ENCODE results near the gene SPON1.

GRCh38 chr11:13942971-13943381 lies 19.5 kb upstream of the SPON1 start:
- TF ChIP-seq ZNF274 (IDR thresholded peaks at IDR 0.05; ENCODE audit: low read depth, low read length) (no peak), SUZ12 (IDR thresholded peaks at IDR 0.05; ENCODE audit: extremely low read depth, insufficient read depth, insufficient read length) (no peak), YY1 (IDR thresholded peaks at IDR 0.05; ENCODE audit: insufficient read depth, insufficient read length) (no peak)

Data from NT2/D1 (cell line).